Stimulated activated CD8-positive, alpha-beta memory T cell treated with anti-CD3 and anti-CD28 coated beads, Interleukin-4, amount 100 ng/mL, for 4 hours (primary cell): ENCODE measurements around the gene PXK.
"Not testable (repeated sequence)": the region's sequence is repeated elsewhere in the genome, so short reads cannot be mapped to it uniquely, and the experiment has no call there.

ENCODE experiments used
- DNase-seq, 2 donors: peaks; one replicate each; pipeline ENCODE4 v3.0.0-alpha.2; 2020; ENCODE audit warnings: low read depth in 2 of 2, low spot score in 1 of 2

PXK gene

DNA sequence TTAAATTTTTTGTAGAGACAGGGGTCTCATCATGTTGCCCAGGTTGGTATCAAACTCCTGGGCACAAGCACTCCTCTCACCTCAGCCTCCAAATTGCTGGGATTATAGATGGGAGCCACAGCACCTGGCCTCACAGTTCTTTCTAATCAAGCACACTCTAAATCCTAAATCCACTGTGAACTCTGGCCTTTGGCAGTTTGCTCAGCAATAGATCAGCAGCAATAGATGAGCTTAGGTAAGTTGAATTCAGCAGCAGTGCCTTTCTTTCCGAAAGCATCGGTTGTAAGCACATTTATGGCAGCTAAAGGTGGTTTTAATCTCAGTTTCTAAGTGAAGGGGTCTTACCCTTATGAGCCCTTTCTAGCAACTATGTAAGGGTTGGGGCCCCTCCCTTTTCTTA lies 84.4 kb downstream of the PXK start:
- DNase-seq: no peak

GRCh38 chr3:58418227-58418626 lies 85.5 kb downstream of the PXK start:
- DNase-seq: no peak

DNA sequence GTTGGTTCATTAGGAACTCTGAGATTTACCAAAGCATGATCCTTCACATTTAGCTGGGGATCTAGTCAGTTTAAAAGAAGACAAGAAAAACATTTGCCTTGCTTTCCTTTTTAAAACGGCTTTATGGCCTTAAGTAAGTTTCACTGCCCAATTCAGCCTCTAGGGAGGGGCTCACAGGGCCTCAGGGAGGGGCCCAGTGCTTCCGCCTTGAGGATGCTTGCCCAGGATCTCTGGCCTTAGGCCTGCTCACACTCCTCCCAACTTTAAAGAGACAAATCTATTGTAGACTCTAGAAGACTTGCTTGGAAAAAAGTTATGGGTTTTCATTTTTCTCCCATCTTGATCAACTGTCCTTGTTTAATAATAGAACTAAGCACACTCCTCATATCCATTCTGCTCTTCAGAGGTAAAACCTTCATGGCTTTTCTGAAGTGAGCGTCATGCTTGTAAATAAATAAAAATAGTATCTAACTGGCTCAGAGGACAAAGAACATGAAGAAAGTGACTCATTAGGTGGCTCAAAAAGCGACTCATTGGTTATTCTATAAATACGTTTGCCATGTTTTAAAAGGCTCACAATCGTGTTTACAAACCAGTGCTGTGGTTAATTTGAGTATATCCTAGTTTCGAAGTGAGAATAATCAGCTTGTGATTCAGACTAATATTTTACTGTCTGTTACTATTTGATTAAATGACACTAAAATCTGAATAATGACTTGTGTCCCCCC lies 87.3 kb downstream of the PXK start:
- no peak for DNase-seq

- DNase-seq: no peak
Observed at GRCh38 chr3:58421004-58421403, 88.3 kb downstream of the PXK start.

GRCh38 chr3:58422756-58423325 lies 90.1 kb downstream of the PXK start:
- DNase-seq: no peak

- DNase-seq: no peak
Observed at GRCh38 chr3:58424613-58425012, 91.9 kb downstream of the PXK start.

- no peak for DNase-seq
Observed at GRCh38 chr3:58425782-58426181, 93.1 kb downstream of the PXK start.

GRCh38 chr3:58427661-58428361 lies 95.1 kb downstream of the PXK start:
- DNase-seq: no peak

GRCh38 chr3:58429657-58430056 lies 97.0 kb downstream of the PXK start:
- DNase-seq: no peak

DNA sequence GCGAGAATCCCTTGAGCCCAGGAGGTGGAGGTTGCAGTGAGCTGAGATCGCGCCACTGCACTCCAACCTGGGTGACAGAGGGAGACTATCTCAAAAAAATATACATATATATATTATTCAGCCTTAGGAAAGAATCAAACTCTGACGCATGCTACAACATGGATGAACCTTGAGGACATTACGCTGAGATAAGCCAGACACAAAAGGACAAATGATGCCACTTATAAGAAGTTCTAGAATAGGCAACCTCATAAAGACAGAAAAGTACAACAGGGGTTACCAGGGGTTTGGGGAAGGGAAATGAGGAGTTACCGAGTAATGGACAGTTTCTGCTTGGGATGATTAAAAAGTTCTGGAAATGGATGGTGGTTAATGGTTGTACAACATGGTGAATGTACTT lies 100.2 kb downstream of the PXK start:
- DNase-seq: no peak

DNA sequence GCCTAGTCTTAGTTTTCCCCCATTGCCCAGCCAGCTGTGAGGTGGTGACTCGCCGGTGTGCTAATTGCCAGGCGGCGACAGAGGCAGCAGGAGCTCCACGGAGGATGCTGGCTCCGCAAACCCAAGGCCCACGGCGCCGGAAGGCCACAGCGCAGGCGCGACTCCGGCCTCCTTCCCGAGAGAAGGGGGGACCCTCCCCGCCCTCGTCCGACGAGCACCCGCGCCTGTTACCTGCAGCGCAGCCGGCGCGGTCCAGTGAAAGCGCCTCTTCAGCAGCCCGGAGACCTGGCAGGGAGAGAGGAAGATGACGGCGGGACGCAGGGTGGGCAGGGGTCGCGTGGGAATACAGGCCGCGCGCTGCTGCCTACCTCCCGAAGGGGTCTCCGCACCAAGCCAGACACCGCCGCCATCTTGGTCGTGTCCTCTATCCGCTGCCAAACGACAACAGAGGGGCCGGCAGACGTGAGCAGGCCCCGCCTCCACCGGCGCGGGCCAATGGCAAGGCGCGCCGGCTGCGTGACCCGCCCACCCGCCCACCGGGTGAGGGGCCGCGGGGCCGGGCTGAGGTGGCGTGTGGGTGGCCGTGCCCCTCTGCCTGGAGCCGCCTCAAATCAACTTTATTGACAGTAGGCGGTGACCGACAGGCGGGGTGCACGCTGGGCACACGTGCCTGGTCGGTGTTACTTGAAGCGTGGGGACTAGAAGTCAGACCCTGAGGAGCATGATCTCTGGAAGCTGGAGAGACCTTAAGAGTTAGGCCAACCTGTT lies 100.9 kb downstream of the PXK start, which contains the start of gene PDHB:
TSS of gene PDHB (minus strand) at position 433 of the 768 bp plus-strand sequence. CDS start at position 410, 23 bp downstream.
- DNase-seq: peak; percentile 66 to 77

DNA sequence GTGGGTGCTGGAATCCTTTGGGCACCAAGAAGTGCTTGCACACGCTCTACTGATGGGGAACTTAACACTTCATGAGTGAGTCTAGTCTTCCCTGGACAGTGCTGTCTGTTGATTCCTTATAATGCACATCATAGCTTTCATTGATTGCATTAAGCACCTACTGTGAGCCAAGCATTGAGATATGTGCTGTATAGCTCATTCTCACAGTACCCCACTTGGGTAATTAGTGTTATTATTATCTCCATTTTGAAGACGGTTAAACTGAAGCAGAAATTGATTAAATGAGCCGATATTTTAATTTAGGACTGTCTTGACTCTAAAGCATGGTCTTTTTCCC lies 101.4 kb downstream of the PXK start:
- no peak for DNase-seq

DNA sequence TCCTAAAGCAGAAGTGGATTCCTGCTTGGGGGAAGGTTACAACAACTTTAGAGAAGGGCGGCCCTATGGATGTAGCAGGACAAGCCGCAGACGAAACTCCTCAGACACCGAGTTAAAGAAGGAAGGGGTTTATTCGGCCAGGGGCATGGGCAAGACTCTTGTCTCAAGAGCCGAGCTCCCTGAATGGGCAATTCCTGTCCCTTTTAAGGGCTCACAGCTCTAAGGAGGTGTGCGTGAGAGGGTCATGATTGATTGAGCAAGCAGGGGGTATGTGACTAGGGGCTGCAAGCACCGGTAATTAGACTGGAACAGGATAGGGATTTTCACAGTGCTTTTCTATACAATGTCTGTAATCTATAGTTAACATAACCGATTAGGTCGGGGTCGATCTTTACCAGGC lies 101.8 kb downstream of the PXK start:
- no peak for DNase-seq

DNA sequence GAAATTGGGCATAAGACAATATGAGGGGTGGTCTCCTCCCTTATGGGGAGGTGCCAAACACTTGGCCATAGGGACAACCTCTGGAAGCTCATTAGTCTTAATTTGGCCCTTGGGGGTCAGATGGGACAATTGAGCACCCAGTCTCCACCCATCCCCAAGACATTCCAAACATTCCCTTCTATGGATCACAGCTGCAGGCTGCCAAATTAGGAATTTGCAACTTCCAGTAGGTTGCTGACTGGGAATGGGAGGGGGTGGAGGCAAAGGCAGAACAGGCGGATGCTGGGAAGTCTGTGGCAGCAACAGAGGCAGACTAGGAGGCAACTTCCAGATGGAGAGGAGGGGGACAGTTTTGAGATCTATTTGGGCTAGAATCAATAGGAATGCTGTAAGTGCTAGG lies 102.3 kb downstream of the PXK start:
- DNase-seq: no peak

GRCh38 chr3:58437276-58437675 lies 104.6 kb downstream of the PXK start:
- DNase-seq: not testable (repeated sequence)

- DNase-seq: not testable (repeated sequence)
Observed at GRCh38 chr3:58440996-58441355, 108.3 kb downstream of the PXK start.

GRCh38 chr3:58441514-58442450 lies 109.1 kb downstream of the PXK start:
- DNase-seq: no peak

DNA sequence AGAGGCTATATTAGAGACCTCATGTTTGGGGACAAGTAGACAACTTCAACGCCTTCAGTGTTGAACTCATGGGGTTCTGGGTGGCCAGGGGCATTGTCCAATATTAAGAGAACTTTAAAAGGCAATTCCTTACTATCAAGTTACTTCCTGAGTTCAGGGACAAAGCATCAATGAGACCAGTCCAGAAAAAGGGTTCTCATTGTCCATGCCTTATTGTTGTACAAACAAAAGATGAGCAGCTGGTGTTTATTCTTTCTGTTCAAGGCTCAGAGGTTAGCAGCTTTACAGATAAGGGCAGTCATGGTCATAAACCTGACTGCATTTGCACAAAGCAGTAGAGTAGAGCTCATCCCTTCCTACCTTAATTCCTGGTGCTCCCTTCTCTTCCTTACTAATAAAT lies 119.5 kb downstream of the PXK start:
- no peak for DNase-seq

GRCh38 chr3:58459160-58459559 lies 126.5 kb downstream of the PXK start:
- DNase-seq: no peak

DNA sequence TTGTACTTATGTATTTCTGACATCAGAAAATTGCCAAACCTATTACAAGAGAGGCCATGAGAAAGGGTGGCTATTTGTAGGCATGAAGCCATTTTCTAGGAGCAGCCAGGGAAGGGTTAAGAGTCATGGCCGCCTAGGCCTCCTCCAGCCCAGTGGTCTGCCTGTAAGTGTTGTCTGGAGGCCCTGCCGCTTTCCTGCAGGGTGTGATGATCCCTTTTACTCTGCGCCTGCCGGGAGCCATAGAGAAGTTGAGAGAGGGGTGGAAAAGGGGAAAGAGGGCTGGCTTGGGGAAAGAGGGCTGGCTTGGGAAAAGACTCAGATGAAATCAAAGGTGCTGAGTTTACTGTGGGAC lies 130.1 kb downstream of the PXK start:
- DNase-seq: no peak
